Left kidney (tissue), 2 donors: Measurements from ENCODE around the gene DESI2. TPM values are rescaled to one million over a fixed set of nuclear protein-coding genes. Genes with fewer than 3 reads are reported as not detected.
"Not testable (repeated sequence)": the region's sequence is repeated elsewhere in the genome, so short reads cannot be mapped to it uniquely, and the experiment has no call there.

ENCODE experiments used
- DNase-seq: peaks from one replicate; pipeline ENCODE4 v3.0.0-alpha.2; 2013
- polyA plus RNA-seq: library from polyadenylated mRNA; unstranded; fragments of 120-200 nt; gene quantifications from one replicate; pipeline ENCODE4 v1.2.1, GENCODE V29; 2013; ENCODE audit not compliant: insufficient read length

DESI2 gene
- polyA plus RNA-seq, 1 donor: 50.4 TPM

GRCh38 chr1:244653439-244654107 is 647 bp downstream of the DESI2 start:
- no peak for DNase-seq

GRCh38 chr1:244654108-244655038 is 1.4 kb downstream of the DESI2 start:
- DNase-seq: no peak

DNA sequence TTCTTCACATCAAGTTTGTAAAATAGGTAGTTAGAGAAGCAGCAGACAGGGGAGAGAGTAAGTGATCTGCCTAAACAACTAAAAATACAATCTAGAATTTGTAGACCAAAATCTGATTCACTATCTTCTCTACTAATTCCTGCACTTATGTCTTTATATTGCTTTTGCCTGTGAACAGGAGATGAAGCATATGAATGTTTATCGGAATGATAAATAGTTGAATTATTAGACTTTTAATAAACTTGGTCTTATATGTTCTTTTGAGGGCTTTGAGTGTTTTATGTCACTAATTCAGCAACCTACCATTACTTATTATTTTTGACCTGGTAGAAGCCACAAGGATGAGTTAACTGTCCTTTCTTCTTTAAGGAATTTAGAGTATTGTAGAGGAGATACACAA is 2.3 kb downstream of the DESI2 start:
- DNase-seq: no peak

- DNase-seq: no peak
Measured at GRCh38 chr1:244657421-244657820, 4.5 kb downstream of the DESI2 start.

DNA sequence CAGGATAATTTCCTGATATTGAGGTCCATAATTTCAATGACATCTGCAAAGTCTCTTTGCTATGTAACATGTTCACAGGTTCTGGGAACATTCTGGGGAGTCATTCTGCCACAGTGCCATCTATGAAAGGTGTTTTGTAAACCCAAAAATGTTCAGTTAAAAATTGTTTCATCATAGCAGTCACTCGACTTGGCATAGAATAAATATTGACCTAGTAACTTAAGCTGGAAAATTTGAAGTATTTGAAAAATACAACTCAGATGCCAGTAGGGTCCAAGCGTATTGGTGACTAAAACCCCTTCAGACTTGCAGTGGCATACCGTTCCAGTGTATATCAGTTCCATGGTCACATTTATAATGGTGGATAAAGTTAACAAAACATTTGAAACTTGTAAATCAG is 6.8 kb downstream of the DESI2 start:
- DNase-seq: no peak

DNA sequence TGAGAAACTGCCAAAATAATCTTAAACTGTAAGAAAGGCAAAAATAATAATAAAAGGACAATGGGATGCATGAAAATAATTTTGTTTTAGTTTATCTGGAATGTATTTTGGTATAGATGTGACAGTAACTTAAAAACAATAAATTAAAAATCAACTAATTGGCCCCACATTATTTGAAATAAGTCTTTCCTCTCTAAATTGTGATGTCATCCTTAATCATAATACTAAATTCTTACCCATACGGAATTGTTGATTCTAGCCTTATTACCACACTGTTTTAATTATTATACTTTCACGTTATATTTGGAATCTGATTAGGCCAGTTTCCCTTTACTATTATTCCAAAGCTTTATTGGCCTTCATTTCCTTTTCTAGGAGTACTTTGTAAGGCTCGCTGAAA is 7.7 kb downstream of the DESI2 start:
- DNase-seq: no peak

DNA sequence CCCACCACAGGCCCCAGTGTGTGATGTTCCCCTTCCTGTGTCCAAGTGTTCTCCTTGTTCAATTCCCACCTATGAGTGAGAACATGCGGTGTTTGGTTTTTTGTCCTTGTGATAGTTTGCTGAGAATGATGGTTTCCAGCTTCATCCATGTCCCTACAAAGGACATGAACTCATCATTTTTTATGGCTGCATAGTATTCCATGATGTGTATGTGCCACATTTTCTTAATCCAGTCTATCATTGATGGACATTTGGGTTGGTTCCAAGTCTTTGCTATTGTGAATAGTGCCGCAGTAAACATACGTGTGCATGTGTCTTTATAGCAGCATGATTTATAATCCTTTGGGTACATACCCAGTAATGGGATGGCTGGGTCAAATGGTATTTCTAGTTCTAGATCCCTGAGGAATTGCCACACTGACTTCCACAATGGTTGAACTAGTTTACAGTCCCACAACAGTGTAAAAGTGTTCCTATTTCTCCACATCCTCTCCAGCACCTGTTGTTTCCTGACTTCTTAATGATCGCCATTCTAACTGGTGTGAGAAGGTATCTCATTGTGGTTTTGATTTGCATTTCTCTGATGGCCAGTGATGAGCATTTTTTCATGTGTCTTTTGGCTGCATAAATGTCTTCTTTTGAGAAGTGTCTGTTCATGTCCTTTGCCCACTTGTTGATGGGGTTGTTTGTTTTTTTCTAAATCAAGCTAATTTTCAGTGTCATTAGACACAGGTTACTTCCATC is 8.8 kb downstream of the DESI2 start:
- not testable (repeated sequence) for DNase-seq

DNA sequence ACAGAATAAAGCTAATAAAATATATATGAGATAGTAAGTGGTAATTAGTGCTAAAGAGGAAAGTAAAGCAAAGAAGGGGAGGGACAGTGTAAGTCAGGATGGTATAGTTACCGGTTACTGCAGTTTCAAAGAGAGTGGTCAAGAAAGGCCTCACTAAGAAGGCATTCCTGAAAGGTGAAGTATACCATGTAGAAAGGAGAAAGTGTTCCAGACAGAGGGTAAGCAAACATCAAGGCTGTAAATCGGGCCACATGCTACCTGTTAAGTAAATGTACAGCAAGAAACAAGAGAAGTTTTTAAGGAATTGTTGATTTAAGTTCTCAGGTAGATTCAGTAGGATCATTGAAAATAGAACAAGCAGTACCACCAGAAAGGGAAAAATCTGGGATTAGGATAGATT is 9.7 kb downstream of the DESI2 start:
- no peak for DNase-seq

GRCh38 chr1:244664353-244664752 is 11.4 kb downstream of the DESI2 start:
- DNase-seq: no peak

DNA sequence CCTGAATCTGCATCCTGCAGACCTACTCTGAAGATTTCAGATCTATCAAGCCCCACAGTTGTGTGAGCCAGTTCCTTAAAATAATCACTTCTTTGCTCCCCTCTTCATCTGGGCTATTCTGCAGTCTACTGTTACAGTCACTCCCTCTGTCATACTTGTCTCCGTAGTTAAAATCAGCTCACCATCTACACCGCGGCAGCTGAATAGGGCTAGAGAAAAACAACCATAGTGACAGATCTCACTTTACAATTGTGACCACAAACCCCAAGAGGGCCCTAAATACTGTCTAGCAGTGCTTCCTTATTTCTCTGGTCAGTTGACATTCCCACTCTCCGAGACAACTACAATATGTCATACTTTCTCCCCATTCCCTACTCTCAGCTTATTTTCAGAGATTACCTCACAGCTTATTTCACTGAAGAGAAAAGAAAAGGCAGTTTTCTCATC is 12.9 kb downstream of the DESI2 start:
- no peak for DNase-seq

- DNase-seq: not testable (repeated sequence)
Measured at GRCh38 chr1:244666672-244667418, 13.9 kb downstream of the DESI2 start.

GRCh38 chr1:244667797-244668196 is 14.9 kb downstream of the DESI2 start:
- no peak for DNase-seq

- no peak for DNase-seq
Measured at GRCh38 chr1:244672946-244673682, 20.2 kb downstream of the DESI2 start.

- DNase-seq: no peak
Measured at GRCh38 chr1:244674446-244674845, 21.5 kb downstream of the DESI2 start.

- DNase-seq: no peak
Measured at GRCh38 chr1:244675167-244675566, 22.2 kb downstream of the DESI2 start.

DNA sequence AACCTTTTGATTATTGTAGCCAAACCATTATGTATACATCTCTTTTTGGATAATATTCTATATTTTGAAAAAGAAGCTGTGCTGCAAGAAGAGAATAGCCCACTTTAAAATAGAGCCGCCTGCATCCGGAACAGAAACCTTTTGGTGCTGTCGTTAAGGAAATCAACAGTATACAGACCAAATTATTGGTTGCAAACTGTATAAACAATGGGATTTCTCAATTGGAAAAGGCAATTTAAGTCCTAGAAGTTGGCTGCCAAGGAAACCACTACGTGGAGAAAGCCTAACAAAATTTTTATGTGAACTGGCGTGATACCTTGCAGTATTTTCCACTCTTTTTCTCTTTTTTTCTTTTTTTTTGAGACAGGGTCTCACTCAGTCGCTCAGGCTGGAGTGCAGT is 25.8 kb downstream of the DESI2 start:
- no peak for DNase-seq

DNA sequence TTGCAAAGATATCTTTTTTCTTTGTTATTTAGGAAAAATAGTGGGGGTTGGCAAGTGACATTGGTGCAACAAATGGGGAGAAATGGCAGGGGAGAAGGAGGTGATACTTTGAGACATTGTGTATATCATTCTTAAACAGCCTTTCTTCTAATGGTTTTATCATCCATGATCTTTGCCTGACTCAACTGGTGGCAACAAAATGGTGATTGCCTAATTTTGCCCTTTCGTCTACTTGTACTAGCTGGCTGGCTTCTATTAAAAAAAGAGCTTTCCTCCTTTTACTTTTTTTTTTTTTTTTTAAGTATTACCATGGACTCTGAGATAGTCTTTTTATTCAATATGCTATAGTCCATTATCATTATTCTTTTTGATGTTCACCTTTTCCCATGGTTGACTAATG is 27.7 kb downstream of the DESI2 start:
- DNase-seq: no peak

GRCh38 chr1:244682087-244682486 is 29.2 kb downstream of the DESI2 start:
- DNase-seq: not testable (repeated sequence)

DNA sequence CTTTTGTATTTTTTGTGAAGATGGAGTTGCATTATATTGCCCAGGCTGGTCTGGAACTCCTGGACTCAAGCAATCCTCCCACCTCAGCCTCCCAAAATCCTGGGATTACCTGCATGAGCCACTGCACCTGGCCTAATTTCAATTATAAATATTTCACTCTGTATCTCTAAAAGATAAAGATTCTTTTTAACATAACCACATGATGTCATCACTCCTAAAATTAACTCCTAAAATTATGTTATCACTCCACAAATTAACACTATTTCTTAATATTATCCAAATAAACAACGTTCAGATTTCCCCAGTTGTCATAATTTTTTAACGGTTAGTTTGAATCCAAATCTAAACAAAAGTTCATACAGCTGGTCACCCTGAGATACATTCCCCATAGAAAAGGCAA is 43.0 kb downstream of the DESI2 start:
- no peak for DNase-seq

- DNase-seq: no peak
Measured at GRCh38 chr1:244699741-244700140, 46.8 kb downstream of the DESI2 start.

DNA sequence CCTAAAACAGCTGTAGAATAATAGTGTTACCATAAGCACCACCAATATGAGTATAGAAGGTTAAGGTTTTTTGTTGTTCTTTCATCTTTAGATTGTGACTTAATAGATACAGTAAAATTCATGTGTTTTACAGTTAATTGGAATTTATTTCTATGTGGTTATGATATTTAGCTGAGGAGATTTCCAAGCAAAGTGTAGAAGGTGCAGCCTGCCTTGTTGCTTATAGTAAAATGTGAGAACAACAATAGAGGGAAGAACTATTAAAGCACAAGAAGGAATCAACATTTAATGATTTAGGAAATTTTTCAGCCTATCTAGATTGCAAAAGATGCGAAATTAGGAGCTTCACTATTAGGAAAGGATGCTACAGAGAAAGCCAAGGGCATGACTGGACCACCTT is 47.9 kb downstream of the DESI2 start:
- no peak for DNase-seq
